Type B pancreatic cell (in vitro differentiated cells): ENCODE results near the gene PRPF40A. TPM values are rescaled to one million over a fixed set of nuclear protein-coding genes. Genes with fewer than 3 reads are reported as not detected.
"Not testable (repeated sequence)": the region's sequence is repeated elsewhere in the genome, so short reads cannot be mapped to it uniquely, and the experiment has no call there.

Source experiments
- DNase-seq: peaks from one replicate; pipeline ENCODE4 v3.0.0; 2021; ENCODE audit warnings: mixed read lengths; ENCODE audit not compliant: unreplicated experiment; ENCODE audit errors: extremely low spot score
- H3K27ac Mint-ChIP-seq: 2 replicates; pipeline ENCODE4 v1.8.0; 2021; ENCODE audit warnings: mild to moderate bottlenecking, mixed read lengths
- H3K27me3 Mint-ChIP-seq: 2 replicates; pipeline ENCODE4 v1.8.0; 2021; ENCODE audit warnings: mixed read lengths
- H3K36me3 Mint-ChIP-seq: 2 replicates; pipeline ENCODE4 v1.8.0; 2021; ENCODE audit warnings: mixed read lengths
- H3K4me1 Mint-ChIP-seq: one replicate; pipeline ENCODE4 v1.8.0; 2021; ENCODE audit warnings: mixed read lengths; ENCODE audit not compliant: unreplicated experiment
- H3K4me3 Mint-ChIP-seq: 2 replicates; pipeline ENCODE4 v1.8.0; 2021; ENCODE audit warnings: mild to moderate bottlenecking, mixed read lengths
- H3K9me3 Mint-ChIP-seq: 2 replicates; pipeline ENCODE4 v1.8.0; 2021; ENCODE audit warnings: mixed read lengths
- long read RNA-seq: library from polyadenylated mRNA; unstranded; transcript quantifications from one replicate; pipeline ENCODE4 v2.0.0, GENCODE V29; 2020
- total RNA-seq: library from RNA; stranded (reverse); gene quantifications from 2 replicates; pipeline ENCODE4 v1.2.1, GENCODE V29; 2021; ENCODE audit warnings: low replicate concordance
- TF ChIP-seq, protein P1 (sequence below): fragments of 200-600 bp; sonication (generic); conservative IDR thresholded peaks from 2 replicates; pipeline ENCODE4 v1.5.0; 2021; ENCODE audit warnings: antibody characterized with exemption, mild to moderate bottlenecking

Gene PRPF40A
- 93.7 and 119 TPM in 2 replicates for total RNA-seq
- long read RNA-seq, partial matches to known transcripts, result 334 of 410 reads
- long read RNA-seq, other reads (novel, unspliced or antisense), result 76 of 410 reads

DNA sequence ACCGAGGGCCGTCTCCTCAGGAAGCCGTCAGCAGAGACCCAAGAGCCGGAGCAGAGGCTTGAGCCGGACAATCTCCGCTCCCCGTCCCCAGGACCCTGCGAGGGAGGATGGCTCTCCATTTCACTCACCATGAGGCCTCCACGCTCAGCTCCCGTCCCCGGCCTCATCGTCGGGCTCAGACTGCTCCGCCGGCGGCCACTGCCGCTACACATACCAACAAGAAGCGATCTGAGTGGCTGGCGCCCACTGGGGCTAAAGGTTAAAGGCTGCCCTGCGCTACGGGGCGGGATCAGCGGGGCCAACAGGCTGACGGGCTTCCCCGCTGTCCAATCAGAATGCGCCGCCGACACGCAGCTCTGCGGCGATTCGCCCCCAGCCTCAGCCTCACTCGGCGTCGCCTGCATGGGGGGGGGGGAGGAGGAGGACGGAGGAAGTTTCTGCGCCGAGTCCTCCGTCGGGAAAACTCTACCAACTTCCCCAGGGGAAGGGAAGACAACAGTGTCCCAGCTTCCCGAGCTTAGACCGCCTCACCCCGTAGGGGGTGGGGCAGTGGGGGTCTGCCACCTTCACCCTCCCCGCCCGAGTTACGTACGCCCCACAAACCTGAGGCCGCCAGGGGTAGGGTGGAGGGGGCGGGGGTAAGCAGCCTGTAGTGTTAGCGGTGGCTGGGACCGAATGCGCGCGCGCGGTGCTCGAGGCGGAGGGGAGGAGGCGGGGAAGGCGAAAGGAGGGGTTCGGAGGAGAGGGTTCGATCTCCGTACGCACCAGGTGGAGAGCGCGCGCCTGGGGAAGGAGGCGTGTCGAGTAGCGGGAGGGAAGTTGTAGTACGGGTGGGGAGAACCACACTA lies at the start of gene PRPF40A:
TSS of gene PRPF40A (minus strand) at position 234 of the 848 bp plus-strand sequence. CDS start at position 212, 22 bp downstream.
- TF ChIP-seq, protein P1, sequence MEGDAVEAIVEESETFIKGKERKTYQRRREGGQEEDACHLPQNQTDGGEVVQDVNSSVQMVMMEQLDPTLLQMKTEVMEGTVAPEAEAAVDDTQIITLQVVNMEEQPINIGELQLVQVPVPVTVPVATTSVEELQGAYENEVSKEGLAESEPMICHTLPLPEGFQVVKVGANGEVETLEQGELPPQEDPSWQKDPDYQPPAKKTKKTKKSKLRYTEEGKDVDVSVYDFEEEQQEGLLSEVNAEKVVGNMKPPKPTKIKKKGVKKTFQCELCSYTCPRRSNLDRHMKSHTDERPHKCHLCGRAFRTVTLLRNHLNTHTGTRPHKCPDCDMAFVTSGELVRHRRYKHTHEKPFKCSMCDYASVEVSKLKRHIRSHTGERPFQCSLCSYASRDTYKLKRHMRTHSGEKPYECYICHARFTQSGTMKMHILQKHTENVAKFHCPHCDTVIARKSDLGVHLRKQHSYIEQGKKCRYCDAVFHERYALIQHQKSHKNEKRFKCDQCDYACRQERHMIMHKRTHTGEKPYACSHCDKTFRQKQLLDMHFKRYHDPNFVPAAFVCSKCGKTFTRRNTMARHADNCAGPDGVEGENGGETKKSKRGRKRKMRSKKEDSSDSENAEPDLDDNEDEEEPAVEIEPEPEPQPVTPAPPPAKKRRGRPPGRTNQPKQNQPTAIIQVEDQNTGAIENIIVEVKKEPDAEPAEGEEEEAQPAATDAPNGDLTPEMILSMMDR, result peak; percentile 27
- H3K27me3 Mint-ChIP-seq, result no peaks in the 10 kb centered on the region
- peak within 1 kb of the TSS; percentile 98 for H3K27ac Mint-ChIP-seq
- peak; percentile 99 for DNase-seq
- H3K4me1 Mint-ChIP-seq, result peaks cover 24% of the 10 kb centered on the region
- H3K4me3 Mint-ChIP-seq, result peak within 1 kb of the TSS; percentile 98
- H3K36me3 Mint-ChIP-seq, result peaks cover 34% of the 10 kb centered on the region
- no peaks in the 10 kb centered on the region for H3K9me3 Mint-ChIP-seq

DNA sequence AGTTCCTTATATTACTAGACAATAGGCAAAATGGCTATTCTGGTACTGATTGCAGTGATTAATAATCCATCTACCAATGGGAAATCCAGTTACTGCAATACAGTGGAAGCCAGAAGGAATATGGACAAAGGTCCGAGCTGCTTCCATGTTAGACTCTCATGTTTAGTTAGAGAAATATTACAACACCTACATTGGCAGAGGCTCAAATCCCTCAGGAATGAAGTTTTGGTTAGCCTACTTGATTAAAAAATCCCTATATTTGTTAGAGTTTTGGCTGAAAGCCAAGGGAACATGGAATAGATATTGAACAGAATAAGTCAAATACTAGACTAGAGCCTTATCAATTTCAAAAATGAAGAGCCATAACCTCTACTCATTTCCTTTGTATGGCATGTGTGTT lies 49.7 kb upstream of the PRPF40A start:
- Mint-ChIP-seq H3K27me3 (no peaks in the 10 kb centered on the region), H3K27ac (no peak overlapping the region), H3K4me1 (no peaks in the 10 kb centered on the region), H3K9me3 (no peaks in the 10 kb centered on the region), H3K36me3 (peaks cover 10% of the 10 kb centered on the region), H3K4me3 (no peak overlapping the region)
- no peak for DNase-seq
- TF ChIP-seq, protein P1, result no peak

DNA sequence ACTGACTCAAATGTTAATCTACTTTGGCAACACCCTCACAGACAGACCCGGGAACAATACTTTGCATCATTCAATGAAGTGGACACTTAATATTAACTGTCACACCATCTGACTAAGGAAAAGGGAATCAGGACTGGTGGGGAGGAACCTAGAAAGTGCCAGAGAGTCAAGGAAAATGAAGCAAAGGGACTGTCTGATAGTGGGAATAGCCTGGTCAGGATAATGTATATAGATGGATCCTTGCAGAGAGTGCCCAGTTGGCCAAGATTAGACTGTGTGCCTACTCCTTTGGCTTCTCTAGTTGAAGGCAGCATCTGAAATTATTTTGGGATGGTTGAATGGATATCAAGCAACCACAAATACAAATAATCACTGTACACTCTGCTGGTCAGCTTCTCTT lies 46.4 kb upstream of the PRPF40A start:
- Mint-ChIP-seq H3K4me1 (no peaks in the 10 kb centered on the region), H3K27me3 (no peaks in the 10 kb centered on the region), H3K4me3 (no peak overlapping the region), H3K27ac (no peak overlapping the region), H3K9me3 (no peaks in the 10 kb centered on the region), H3K36me3 (peaks cover 23% of the 10 kb centered on the region)
- DNase-seq, result no peak
- TF ChIP-seq, protein P1, result no peak

- H3K9me3 Mint-ChIP-seq, H3K27me3 Mint-ChIP-seq, DNase-seq, H3K27ac Mint-ChIP-seq, H3K4me1 Mint-ChIP-seq, H3K4me3 Mint-ChIP-seq: not testable (repeated sequence)
- peaks cover 24% of the 10 kb centered on the region for H3K36me3 Mint-ChIP-seq
Observed at GRCh38 chr2:152763208-152763607, 45.9 kb upstream of the PRPF40A start.

- no peak for DNase-seq
- no peak overlapping the region for H3K27ac Mint-ChIP-seq
Observed at GRCh38 chr2:152762202-152762601, 44.9 kb upstream of the PRPF40A start.

DNA sequence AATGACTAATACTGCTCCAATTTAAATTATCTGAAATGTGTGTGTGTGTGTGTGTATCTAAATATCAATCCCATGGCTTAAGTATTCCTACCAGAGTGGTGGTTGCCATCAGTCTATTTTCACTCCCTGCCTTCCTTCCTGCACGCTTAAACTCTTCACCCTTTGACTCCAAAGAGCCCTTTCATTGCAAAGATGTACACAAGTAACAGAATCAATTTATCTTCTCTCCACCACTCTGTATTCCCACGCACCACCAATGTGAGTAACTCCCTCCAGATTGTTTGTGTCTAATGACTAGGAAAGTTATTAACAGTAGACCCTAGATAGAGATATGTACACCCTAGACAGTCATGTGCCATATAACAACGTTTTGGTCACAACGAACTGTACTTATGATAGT lies 44.0 kb upstream of the PRPF40A start:
- TF ChIP-seq, protein P1, result no peak
- Mint-ChIP-seq H3K27me3 (no peaks in the 10 kb centered on the region), H3K36me3 (peaks cover 32% of the 10 kb centered on the region), H3K27ac (no peak overlapping the region), H3K4me3 (no peak overlapping the region), H3K9me3 (no peaks in the 10 kb centered on the region), H3K4me1 (no peaks in the 10 kb centered on the region)
- DNase-seq, result no peak

More at GRCh38 chr2:152762202-152762601, 44.9 kb upstream of the PRPF40A start:
- Mint-ChIP-seq H3K4me1 (no peaks in the 10 kb centered on the region), H3K4me3 (no peak overlapping the region), H3K27me3 (no peaks in the 10 kb centered on the region), H3K9me3 (no peaks in the 10 kb centered on the region), H3K36me3 (peaks cover 24% of the 10 kb centered on the region)
- TF ChIP-seq, protein P1, result no peak
